ENCODE measurements around the gene LECT2. TPM values are rescaled to one million over a fixed set of nuclear protein-coding genes. Genes with fewer than 3 reads are reported as not detected.

Gene LECT2
- total RNA-seq, 1 experiment from 2014 or later: not detected

GRCh38 chr5:135964670-135965320 lies 10.0 kb upstream of the LECT2 start:
- H3K9me3 Mint-ChIP-seq (ENCODE audit: low read depth, unreplicated experiment): no peaks in the 10 kb centered on the region
- H3K27ac Mint-ChIP-seq (ENCODE audit: unreplicated experiment): no peak overlapping the region
- no TSS peak for BruUV-seq (replicated peaks)
- intact Hi-C loops (cut with micrococcal nuclease; ENCODE audit: unreplicated experiment): no loop called here
- H3K4me3 Mint-ChIP-seq (ENCODE audit: low read depth, unreplicated experiment): no peak overlapping the region
- CTCF ChIA-PET: interaction anchor here (1.0 kb wide), 1 partner anchor 12 kb away, joined by 3 read pairs; no protein-coding TSS in a partner anchor
- H3K36me3 Mint-ChIP-seq (ENCODE audit: insufficient read depth, unreplicated experiment): no peaks in the 10 kb centered on the region
- no peak for TF ChIP-seq CTCF (IDR thresholded peaks at IDR 0.05; ENCODE audit: unreplicated experiment)
- no peaks in the 10 kb centered on the region for H3K4me1 Mint-ChIP-seq (ENCODE audit: low read depth, unreplicated experiment)
- DNase-seq: no peak
- H3K27me3 Mint-ChIP-seq (ENCODE audit: unreplicated experiment): no peaks in the 10 kb centered on the region

- intact Hi-C loops (cut with micrococcal nuclease; ENCODE audit: unreplicated experiment): no loop called here
- Mint-ChIP-seq H3K27ac (ENCODE audit: unreplicated experiment) (no peak overlapping the region), H3K9me3 (ENCODE audit: low read depth, unreplicated experiment) (no peaks in the 10 kb centered on the region), H3K27me3 (ENCODE audit: unreplicated experiment) (no peaks in the 10 kb centered on the region), H3K4me3 (ENCODE audit: low read depth, unreplicated experiment) (no peak overlapping the region), H3K36me3 (ENCODE audit: insufficient read depth, unreplicated experiment) (no peaks in the 10 kb centered on the region), H3K4me1 (ENCODE audit: low read depth, unreplicated experiment) (peaks cover 8% of the 10 kb centered on the region)
- CTCF ChIA-PET: no interaction called here
- no peak for DNase-seq
- TF ChIP-seq CTCF (IDR thresholded peaks at IDR 0.05; ENCODE audit: unreplicated experiment): no peak
- BruUV-seq (replicated peaks): no TSS peak
These were observed 742 bp upstream of the LECT2 start for GRCh38 chr5:135955525-135955924.

GRCh38 chr5:135953850-135954249 lies 933 bp downstream of the LECT2 start:
- no peak for TF ChIP-seq CTCF (IDR thresholded peaks at IDR 0.05; ENCODE audit: unreplicated experiment)
- BruUV-seq (replicated peaks): no TSS peak
- intact Hi-C loops (cut with micrococcal nuclease; ENCODE audit: unreplicated experiment): no loop called here
- Mint-ChIP-seq H3K4me1 (ENCODE audit: low read depth, unreplicated experiment) (peaks cover 7% of the 10 kb centered on the region), H3K27me3 (ENCODE audit: unreplicated experiment) (no peaks in the 10 kb centered on the region), H3K4me3 (ENCODE audit: low read depth, unreplicated experiment) (no peak overlapping the region), H3K27ac (ENCODE audit: unreplicated experiment) (no peak overlapping the region), H3K9me3 (ENCODE audit: low read depth, unreplicated experiment) (no peaks in the 10 kb centered on the region), H3K36me3 (ENCODE audit: insufficient read depth, unreplicated experiment) (no peaks in the 10 kb centered on the region)
- CTCF ChIA-PET: no interaction called here
- DNase-seq: no peak

GRCh38 chr5:135952683-135953082 lies 2.1 kb downstream of the LECT2 start:
- Mint-ChIP-seq H3K4me1 (ENCODE audit: low read depth, unreplicated experiment) (no peaks in the 10 kb centered on the region), H3K27me3 (ENCODE audit: unreplicated experiment) (no peaks in the 10 kb centered on the region), H3K36me3 (ENCODE audit: insufficient read depth, unreplicated experiment) (no peaks in the 10 kb centered on the region), H3K4me3 (ENCODE audit: low read depth, unreplicated experiment) (no peak overlapping the region), H3K27ac (ENCODE audit: unreplicated experiment) (no peak overlapping the region), H3K9me3 (ENCODE audit: low read depth, unreplicated experiment) (no peaks in the 10 kb centered on the region)
- no peak for DNase-seq
- TF ChIP-seq CTCF (IDR thresholded peaks at IDR 0.05; ENCODE audit: unreplicated experiment): no peak
- CTCF ChIA-PET: no interaction called here
- BruUV-seq (replicated peaks): no TSS peak
- intact Hi-C loops (cut with micrococcal nuclease; ENCODE audit: unreplicated experiment): no loop called here

Measured in Calu3 (cell line).